ACC112 (cell line): Measurements from ENCODE around the gene LAMA1.
A peak's percentile ranks its signal among the peaks of the same experiment; 100 is the strongest.

Experiments
- H2AFZ ChIP-seq: fragments of 200-600 bp; sonication (generic); one replicate; pipeline ENCODE4 v1.6.0; 2017; ENCODE audit warnings: antibody characterized with exemption, low read length; ENCODE audit not compliant: unreplicated experiment
- H3K27ac ChIP-seq: fragments of 200-600 bp; sonication (generic); 2 replicates; pipeline ENCODE4 v1.5.1; 2014; ENCODE audit warnings: low read depth, mild to moderate bottlenecking, antibody characterized with exemption, low read length, moderate library complexity
- H3K27me3 ChIP-seq: fragments of 200-600 bp; sonication (generic); 2 replicates; pipeline ENCODE4 v1.6.1; 2014; ENCODE audit warnings: mild to moderate bottlenecking, antibody characterized with exemption, low read length, moderate library complexity, mixed read lengths; ENCODE audit not compliant: insufficient read depth
- H3K36me3 ChIP-seq: fragments of 200-600 bp; sonication (generic); 2 replicates; pipeline ENCODE4 v1.6.1; 2016; ENCODE audit warnings: mild to moderate bottlenecking, antibody characterized with exemption, low read length, moderate library complexity, mixed read lengths; ENCODE audit not compliant: insufficient read depth
- H3K4me1 ChIP-seq: fragments of 200-600 bp; sonication (generic); one replicate; pipeline ENCODE4 v1.6.1; 2016; ENCODE audit warnings: low read length, mixed read lengths; ENCODE audit not compliant: insufficient read depth, unreplicated experiment, control insufficient read depth
- H3K4me3 ChIP-seq: fragments of 200-600 bp; sonication (generic); 2 replicates; pipeline ENCODE4 v1.5.1; 2014; ENCODE audit warnings: mild to moderate bottlenecking, low read depth, low read length
- H3K79me2 ChIP-seq: fragments of 200-600 bp; sonication (generic); one replicate; pipeline ENCODE4 v1.6.0; 2016; ENCODE audit warnings: low read length; ENCODE audit not compliant: control insufficient read depth, unreplicated experiment, insufficient read depth

LAMA1 gene, protein sequence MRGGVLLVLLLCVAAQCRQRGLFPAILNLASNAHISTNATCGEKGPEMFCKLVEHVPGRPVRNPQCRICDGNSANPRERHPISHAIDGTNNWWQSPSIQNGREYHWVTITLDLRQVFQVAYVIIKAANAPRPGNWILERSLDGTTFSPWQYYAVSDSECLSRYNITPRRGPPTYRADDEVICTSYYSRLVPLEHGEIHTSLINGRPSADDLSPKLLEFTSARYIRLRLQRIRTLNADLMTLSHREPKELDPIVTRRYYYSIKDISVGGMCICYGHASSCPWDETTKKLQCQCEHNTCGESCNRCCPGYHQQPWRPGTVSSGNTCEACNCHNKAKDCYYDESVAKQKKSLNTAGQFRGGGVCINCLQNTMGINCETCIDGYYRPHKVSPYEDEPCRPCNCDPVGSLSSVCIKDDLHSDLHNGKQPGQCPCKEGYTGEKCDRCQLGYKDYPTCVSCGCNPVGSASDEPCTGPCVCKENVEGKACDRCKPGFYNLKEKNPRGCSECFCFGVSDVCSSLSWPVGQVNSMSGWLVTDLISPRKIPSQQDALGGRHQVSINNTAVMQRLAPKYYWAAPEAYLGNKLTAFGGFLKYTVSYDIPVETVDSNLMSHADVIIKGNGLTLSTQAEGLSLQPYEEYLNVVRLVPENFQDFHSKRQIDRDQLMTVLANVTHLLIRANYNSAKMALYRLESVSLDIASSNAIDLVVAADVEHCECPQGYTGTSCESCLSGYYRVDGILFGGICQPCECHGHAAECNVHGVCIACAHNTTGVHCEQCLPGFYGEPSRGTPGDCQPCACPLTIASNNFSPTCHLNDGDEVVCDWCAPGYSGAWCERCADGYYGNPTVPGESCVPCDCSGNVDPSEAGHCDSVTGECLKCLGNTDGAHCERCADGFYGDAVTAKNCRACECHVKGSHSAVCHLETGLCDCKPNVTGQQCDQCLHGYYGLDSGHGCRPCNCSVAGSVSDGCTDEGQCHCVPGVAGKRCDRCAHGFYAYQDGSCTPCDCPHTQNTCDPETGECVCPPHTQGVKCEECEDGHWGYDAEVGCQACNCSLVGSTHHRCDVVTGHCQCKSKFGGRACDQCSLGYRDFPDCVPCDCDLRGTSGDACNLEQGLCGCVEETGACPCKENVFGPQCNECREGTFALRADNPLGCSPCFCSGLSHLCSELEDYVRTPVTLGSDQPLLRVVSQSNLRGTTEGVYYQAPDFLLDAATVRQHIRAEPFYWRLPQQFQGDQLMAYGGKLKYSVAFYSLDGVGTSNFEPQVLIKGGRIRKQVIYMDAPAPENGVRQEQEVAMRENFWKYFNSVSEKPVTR (N-terminal part only)

DNA sequence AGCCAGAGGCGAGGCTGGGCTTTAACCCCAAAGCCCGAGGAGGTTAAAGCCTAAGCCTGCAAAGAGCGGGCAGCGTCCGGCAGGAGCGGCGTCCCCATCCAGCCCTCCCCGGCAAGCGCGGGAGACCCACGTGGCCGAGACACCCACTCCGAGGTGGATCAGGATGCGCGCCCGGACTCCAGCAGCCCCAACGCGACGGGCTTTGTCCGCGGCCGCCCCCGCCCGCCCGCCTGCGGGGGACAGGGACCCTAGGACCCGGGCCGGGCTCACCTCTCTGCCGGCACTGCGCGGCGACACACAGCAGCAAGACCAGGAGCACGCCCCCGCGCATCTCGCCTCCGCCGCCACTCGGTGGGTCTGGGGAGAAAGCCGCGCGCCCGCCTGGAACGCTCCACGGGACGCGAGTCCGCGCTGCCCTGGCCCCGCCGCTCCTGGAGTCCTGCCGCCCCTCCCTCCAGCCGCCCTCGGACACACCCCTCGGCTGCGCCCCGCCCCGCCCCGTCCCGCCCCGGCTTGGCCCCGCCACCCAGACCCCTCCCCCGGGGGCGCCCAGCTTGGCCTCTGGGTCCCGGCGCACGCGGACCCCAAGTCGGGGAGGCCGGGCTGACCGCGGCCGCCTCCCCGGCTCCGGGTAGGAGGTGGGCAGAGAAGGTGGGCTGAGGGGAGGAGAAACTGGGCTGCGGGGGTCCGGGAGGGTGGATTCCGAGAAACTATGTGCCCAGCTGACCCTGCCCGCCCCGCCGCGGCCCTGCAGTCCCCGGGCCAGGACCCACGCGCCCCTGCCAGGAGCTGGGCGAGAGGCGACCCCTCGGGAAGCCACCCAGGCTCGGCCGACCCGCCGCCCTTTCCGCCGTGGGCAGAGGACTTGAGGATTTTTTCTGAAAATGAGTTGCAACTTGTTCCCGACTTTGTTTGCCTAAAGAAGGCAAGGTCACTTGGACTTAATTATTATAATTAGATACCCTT lies at the start of gene LAMA1:
Gene LAMA1, minus strand, starts transcription at position 408 of the 966 bp plus-strand sequence. Its CDS starts 77 bp downstream, at position 331.
- Histone ChIP-seq H3K4me3 (peak within 1 kb of the TSS; percentile 85), H3K27ac (no peak within 1 kb of the TSS), H2AFZ (peak within 1 kb of the TSS; percentile 93), H3K4me1 (no peaks in the 10 kb centered on the region), H3K36me3 (no peaks in the 10 kb centered on the region), H3K79me2 (peaks cover 27% of the 10 kb centered on the region), H3K27me3 (no peaks in the 10 kb centered on the region)

DNA sequence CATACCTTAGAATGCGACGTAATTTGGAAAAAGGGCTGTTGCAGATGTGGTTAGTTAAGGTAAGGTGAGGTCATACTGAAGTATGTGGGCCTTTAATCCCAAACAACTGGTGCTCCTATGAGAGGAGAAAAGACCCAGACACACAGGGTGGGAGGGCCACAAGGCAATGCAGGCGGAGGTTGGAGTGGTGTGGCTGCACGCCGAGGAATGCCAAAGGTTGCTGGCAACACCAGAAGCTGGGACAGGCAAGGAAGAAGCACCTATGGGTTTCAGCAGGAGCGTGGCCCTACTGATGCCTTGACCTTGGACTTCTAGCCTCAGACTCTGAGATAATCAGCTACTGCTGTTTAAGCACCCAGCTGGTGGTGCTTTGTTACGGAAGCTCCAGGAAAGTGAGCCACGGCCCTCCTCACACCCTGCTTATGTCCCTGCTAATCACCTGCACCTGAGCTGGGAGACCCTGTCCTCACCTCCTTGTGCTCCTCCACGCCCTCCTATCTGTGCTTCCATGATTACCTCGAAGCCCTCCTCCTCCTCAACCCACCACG lies 48.3 kb upstream of the LAMA1 start:
- Histone ChIP-seq H3K79me2 (no peaks in the 10 kb centered on the region), H3K4me1 (peaks cover 23% of the 10 kb centered on the region), H3K27ac (no peak overlapping the region), H3K36me3 (no peaks in the 10 kb centered on the region), H2AFZ (no peak overlapping the region), H3K27me3 (no peaks in the 10 kb centered on the region), H3K4me3 (no peak overlapping the region)

DNA sequence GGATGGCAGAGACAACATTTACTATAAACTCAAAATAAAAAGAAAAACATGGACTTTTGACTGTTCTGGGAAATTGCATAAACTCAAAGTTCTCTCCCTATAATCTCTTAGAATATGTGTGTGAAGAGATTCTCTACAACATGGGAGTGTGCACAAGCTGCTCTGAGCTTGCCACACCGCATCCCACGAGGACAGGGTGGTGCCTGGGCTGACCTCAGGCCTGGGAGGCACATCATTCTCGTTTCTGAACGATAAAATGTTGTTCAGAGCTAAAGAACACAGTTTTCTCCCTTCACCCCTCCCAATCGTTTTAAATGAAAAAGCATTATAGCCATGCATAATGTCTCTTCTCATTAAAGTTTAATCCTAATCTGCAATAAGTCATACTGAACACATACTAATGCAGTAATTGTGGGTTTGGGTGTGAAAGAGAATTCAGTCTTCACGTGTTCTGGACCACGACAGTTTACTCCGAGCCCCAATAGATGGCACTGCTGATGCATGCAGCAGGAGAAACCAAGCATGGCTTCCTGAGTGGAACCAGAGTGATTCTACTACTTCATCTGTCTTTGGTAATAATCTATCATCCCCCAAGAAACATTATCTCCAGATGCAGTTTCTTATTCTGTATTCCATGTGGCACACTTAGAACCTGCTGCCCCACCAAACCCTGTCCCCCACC lies 46.9 kb upstream of the LAMA1 start:
- no peaks in the 10 kb centered on the region for H3K36me3 ChIP-seq
- no peaks in the 10 kb centered on the region for H3K27me3 ChIP-seq
- H3K4me1 ChIP-seq, result peaks cover 23% of the 10 kb centered on the region
- H3K27ac ChIP-seq, result no peak overlapping the region
- H3K4me3 ChIP-seq, result no peak overlapping the region
- no peak overlapping the region for H2AFZ ChIP-seq
- H3K79me2 ChIP-seq, result no peaks in the 10 kb centered on the region

DNA sequence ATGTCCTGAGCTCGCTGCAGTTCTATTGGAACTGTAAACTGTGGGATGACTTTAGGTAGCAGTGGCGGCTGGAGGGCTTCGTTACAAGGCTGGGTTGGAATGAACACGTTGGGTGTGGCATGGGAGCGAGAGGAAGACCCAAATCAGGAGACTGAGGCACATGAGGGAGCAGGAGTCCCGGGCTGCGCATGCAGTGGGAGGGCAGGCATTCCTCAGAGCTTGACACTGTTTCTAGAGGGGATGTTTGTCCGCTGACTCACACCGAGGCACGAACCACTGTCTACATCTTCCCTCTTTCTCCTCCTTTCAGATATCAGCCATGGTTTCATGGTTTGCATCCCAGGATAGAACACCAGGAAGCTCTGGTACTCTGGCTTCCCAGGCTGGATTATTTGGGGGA lies 40.6 kb upstream of the LAMA1 start:
- no peak overlapping the region for H3K4me3 ChIP-seq
- H3K27ac ChIP-seq, result no peak overlapping the region
- H3K27me3 ChIP-seq, result no peaks in the 10 kb centered on the region
- H3K36me3 ChIP-seq, result no peaks in the 10 kb centered on the region
- peak overlapping the region; percentile 69 for H2AFZ ChIP-seq
- H3K79me2 ChIP-seq, result no peaks in the 10 kb centered on the region
- H3K4me1 ChIP-seq, result peaks cover 28% of the 10 kb centered on the region

DNA sequence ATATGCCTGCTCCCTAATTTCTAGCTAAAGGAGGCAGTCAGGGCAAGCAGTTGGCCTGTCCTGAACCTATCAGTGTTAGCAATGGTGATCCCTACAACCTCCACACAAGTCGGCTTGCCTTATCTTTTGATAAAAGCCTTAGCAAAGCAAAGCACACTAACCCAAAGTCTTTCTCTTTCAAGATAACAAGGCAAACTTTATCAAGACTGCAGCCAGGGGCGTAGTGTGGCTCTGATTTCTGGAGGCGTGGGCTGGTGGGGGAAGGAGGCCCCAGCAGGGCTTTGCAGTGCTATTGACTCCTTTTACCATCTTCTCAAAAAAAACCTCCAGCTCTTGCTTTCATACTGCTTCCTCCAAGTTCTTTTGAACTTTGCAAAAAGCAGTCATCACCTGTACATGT lies 40.2 kb upstream of the LAMA1 start:
- H3K27me3 ChIP-seq, result no peaks in the 10 kb centered on the region
- peaks cover 25% of the 10 kb centered on the region for H3K4me1 ChIP-seq
- H3K27ac ChIP-seq, result no peak overlapping the region
- H2AFZ ChIP-seq, result no peak overlapping the region
- H3K79me2 ChIP-seq, result no peaks in the 10 kb centered on the region
- no peak overlapping the region for H3K4me3 ChIP-seq
- no peaks in the 10 kb centered on the region for H3K36me3 ChIP-seq

DNA sequence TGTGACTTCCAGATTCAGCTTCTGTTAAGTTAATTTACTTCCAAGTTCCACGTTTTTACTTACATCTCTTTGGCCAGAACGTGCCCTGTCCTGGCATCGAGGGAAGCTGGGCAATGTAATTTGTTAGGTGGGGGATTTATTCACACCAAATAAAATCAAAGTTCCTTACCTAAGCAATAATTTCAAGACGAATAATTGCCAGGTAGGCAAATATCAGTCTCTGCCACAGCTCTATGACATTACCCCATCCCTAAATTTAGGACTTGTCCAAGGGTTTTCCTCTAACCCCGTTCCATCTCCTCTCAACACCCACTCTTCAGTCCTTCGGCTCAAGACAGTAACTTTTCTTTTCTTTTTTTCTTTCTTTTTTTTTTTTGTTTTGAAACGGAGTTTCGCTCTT lies 38.3 kb upstream of the LAMA1 start:
- Histone ChIP-seq H3K27ac (no peak overlapping the region), H2AFZ (no peak overlapping the region), H3K4me1 (peaks cover 10% of the 10 kb centered on the region), H3K36me3 (no peaks in the 10 kb centered on the region), H3K27me3 (no peaks in the 10 kb centered on the region), H3K4me3 (no peak overlapping the region), H3K79me2 (no peaks in the 10 kb centered on the region)

DNA sequence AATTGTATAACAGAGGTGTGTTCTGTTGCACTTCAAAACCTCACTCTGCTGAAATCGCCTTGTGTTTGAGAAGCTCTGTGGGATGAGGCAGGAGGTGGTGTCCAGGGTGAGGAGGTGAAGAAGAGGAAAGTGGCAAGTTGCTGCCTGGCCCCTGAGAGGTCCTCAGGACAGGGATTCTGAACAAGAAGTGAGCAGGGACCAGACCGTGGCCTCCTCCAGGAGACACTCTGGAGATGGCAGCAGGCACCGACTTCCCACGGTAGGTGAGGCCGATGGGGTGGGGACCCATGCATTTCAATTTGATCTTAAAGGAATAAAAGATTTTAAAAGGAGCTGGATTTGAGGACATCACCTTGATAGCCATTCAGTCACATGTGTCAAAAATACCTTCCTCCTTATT lies 37.5 kb upstream of the LAMA1 start:
- Histone ChIP-seq H2AFZ (no peak overlapping the region), H3K4me3 (no peak overlapping the region), H3K27me3 (no peaks in the 10 kb centered on the region), H3K36me3 (no peaks in the 10 kb centered on the region), H3K27ac (no peak overlapping the region), H3K79me2 (no peaks in the 10 kb centered on the region), H3K4me1 (peaks cover 10% of the 10 kb centered on the region)

DNA sequence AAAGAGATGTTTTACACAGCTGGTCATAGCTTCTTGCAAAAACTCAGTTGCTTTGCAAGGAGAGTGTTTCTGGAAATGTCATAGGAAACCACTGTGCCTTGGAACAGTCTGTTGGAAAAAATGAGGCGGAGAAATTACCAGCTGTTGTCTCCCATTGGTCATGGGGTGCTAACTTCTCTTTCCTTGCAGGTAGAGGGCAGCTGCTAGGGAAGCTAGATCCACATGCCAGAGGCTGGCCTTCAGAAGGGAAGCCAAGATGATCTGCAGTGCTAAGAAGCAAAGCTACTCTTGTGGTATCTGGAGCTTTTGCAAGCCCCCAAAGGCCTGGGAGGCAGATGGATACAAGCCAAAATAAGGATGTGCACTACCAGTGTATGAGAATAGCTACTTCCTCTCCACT lies 34.8 kb upstream of the LAMA1 start:
- no peaks in the 10 kb centered on the region for H3K79me2 ChIP-seq
- H3K4me1 ChIP-seq, result no peaks in the 10 kb centered on the region
- H3K27ac ChIP-seq, result no peak overlapping the region
- H3K36me3 ChIP-seq, result no peaks in the 10 kb centered on the region
- H2AFZ ChIP-seq, result no peak overlapping the region
- no peak overlapping the region for H3K4me3 ChIP-seq
- no peaks in the 10 kb centered on the region for H3K27me3 ChIP-seq

DNA sequence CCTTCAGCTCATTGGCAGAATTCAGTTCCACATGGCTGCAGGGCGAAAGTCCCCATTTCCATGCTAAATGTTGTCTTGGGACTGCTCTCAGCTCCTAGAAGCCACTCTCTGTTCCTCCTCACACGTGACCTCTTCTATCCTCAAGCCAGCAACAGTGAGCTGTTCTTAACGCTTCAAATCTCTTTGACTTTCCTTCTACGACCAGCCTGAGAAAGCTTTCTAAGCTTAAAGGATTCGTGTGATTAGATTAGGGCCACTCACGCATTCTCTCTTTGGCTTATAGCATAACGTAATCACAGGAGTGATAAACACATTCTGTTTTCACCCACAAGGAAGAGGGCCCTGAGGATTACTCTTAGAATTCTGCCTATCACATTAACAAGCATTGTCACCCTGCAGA lies 29.8 kb upstream of the LAMA1 start:
- Histone ChIP-seq H3K27ac (no peak overlapping the region), H2AFZ (no peak overlapping the region), H3K36me3 (no peaks in the 10 kb centered on the region), H3K27me3 (no peaks in the 10 kb centered on the region), H3K4me3 (no peak overlapping the region), H3K79me2 (no peaks in the 10 kb centered on the region), H3K4me1 (no peaks in the 10 kb centered on the region)
